SJSA1 (cell line): ENCODE data around the gene GNAL. TPM values are rescaled to one million over a fixed set of nuclear protein-coding genes. Genes with fewer than 3 reads are reported as not detected.

Source experiments
- DNase-seq, 2 experiments: peaks; one replicate each; pipeline ENCODE4 v3.0.0-alpha.2; 2015 to 2020; ENCODE audit warnings: low spot score in 2 of 2, low read depth in 1 of 2
- H3K27ac ChIP-seq: fragments of 250-450 bp; sonication (Bioruptor Pico); 2 replicates; pipeline ENCODE4 v1.5.1; 2020; ENCODE audit warnings: mild to moderate bottlenecking, moderate library complexity
- H3K27me3 ChIP-seq: fragments of 250-450 bp; sonication (Bioruptor Pico); replicated peaks from 2 replicates; pipeline ENCODE4 v1.5.1; 2020; ENCODE audit warnings: mild to moderate bottlenecking, moderate library complexity
- H3K36me3 ChIP-seq: fragments of 250-450 bp; sonication (Bioruptor Pico); 2 replicates; pipeline ENCODE4 v1.5.1; 2020; ENCODE audit warnings: mild to moderate bottlenecking
- H3K4me1 ChIP-seq: fragments of 250-450 bp; sonication (Bioruptor Pico); replicated peaks from 2 replicates; pipeline ENCODE4 v1.6.1; 2021; ENCODE audit warnings: mild to moderate bottlenecking
- H3K4me3 ChIP-seq: fragments of 250-450 bp; sonication (Bioruptor Pico); 2 replicates; pipeline ENCODE4 v1.5.1; 2020; ENCODE audit warnings: mild to moderate bottlenecking
- H3K9me3 ChIP-seq: fragments of 250-450 bp; sonication (Bioruptor Pico); replicated peaks from 2 replicates; pipeline ENCODE4 v1.5.1; 2020; ENCODE audit warnings: mild to moderate bottlenecking
- total RNA-seq: library from RNA; depleted of rRNA; stranded (reverse); fragments of >200 nt; shearing (Covaris generic); gene quantifications from 2 replicates; pipeline ENCODE4 v1.2.3, GENCODE V29; 2014

GNAL gene
- total RNA-seq, 1 experiment from 2014 or later = 1.9 TPM

GRCh38 chr18:11719621-11720020, 30.6 kb downstream of the GNAL start:
- Histone ChIP-seq H3K36me3 (no peaks in the 10 kb centered on the region), H3K4me3 (no peak overlapping the region), H3K9me3 (no peaks in the 10 kb centered on the region; the same call in 1 of the 2 replicates), H3K27me3 (peaks cover 13% of the 10 kb centered on the region; the same call in 1 of the 2 replicates), H3K4me1 (no peaks in the 10 kb centered on the region), H3K27ac (no peak overlapping the region)
- no peak for DNase-seq

DNA sequence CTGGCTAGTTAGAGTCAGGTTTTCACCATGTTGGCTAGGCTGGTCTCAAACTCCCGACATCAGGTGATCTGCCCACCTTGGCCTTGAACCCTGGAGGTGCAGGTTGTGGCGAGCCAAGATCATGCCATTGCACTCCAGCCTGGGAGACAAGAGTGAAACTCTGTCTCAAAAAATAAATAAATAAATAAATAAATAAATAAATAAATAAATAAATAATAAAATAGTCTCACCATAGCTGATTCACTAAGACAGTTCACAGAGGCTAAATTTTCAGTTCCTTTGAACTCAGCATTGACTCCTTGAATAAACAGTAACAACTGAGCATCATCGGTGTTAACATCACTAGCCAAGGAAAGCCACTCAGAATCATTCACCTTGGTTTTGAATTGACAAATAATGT, 32.7 kb downstream of the GNAL start:
- Histone ChIP-seq H3K4me1 (no peaks in the 10 kb centered on the region), H3K9me3 (no peaks in the 10 kb centered on the region; the same call in 1 of the 2 replicates), H3K36me3 (no peaks in the 10 kb centered on the region), H3K4me3 (no peak overlapping the region), H3K27ac (no peak overlapping the region), H3K27me3 (peaks cover 13% of the 10 kb centered on the region)
- no peak for DNase-seq

- Histone ChIP-seq H3K27ac (no peak overlapping the region), H3K27me3 (peaks cover 26% of the 10 kb centered on the region), H3K9me3 (no peaks in the 10 kb centered on the region), H3K4me3 (no peak overlapping the region), H3K36me3 (no peaks in the 10 kb centered on the region), H3K4me1 (no peaks in the 10 kb centered on the region)
- no peak for DNase-seq
Observed at GRCh38 chr18:11724781-11725180, 35.7 kb downstream of the GNAL start.

DNA sequence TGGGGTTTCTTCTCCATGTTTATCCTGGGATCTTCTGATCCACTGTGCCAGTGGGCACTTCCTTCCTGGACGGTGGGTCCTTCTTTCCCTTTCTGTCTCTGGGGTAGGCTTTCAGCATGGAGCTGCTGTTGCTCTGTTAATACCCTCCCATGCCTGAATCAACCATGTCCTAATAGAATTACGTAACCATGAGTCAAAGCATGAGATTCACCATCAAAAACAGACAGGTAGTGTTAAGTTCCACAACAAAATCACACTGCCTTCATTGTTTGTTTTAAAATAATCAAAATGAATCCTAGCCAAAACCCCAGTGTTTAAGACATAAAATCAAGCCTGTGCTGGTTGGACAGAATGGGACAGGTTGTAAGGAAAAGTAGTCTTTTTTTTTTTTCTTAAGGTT, 37.5 kb downstream of the GNAL start:
- Histone ChIP-seq H3K27me3 (peaks cover 35% of the 10 kb centered on the region), H3K4me1 (no peaks in the 10 kb centered on the region), H3K27ac (no peak overlapping the region), H3K36me3 (no peaks in the 10 kb centered on the region), H3K4me3 (no peak overlapping the region), H3K9me3 (no peaks in the 10 kb centered on the region)
- no peak for DNase-seq

- Histone ChIP-seq H3K4me3 (no peak overlapping the region), H3K4me1 (no peaks in the 10 kb centered on the region), H3K27ac (no peak overlapping the region), H3K27me3 (peaks cover 44% of the 10 kb centered on the region), H3K9me3 (no peaks in the 10 kb centered on the region), H3K36me3 (no peaks in the 10 kb centered on the region)
- DNase-seq = no peak
Observed at GRCh38 chr18:11728249-11728648, 39.2 kb downstream of the GNAL start.

- H3K4me1 ChIP-seq = no peaks in the 10 kb centered on the region
- DNase-seq = no peak
- no peak overlapping the region for H3K27ac ChIP-seq
- H3K4me3 ChIP-seq = no peak overlapping the region
- no peaks in the 10 kb centered on the region for H3K9me3 ChIP-seq
- no peaks in the 10 kb centered on the region for H3K36me3 ChIP-seq
- H3K27me3 ChIP-seq = peaks cover 47% of the 10 kb centered on the region
Observed at GRCh38 chr18:11729556-11729955, 40.5 kb downstream of the GNAL start.

DNA sequence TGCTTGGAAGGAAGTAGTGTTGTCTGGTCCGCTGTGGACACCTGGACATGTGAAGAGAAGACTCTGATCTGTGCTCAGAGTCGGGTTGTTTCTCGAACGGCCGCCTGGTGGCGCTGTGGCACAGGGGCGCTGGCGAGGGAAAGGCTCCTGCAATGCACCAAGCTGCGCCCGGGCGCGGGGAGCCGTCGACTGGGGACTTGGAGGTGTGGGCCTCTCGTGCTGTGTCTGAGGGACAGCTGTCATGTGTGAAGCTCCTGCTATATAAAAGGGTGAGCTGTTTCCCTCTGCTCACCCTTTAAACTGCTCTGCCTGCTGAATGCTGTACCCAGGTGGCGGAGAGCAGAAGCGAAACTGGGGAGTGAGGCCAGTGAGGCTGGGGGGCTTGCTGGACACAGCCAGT, 44.0 kb downstream of the GNAL start:
- no peak overlapping the region for H3K27ac ChIP-seq
- no peak overlapping the region for H3K4me3 ChIP-seq
- H3K36me3 ChIP-seq = no peaks in the 10 kb centered on the region
- H3K4me1 ChIP-seq = no peaks in the 10 kb centered on the region
- no peaks in the 10 kb centered on the region for H3K9me3 ChIP-seq
- H3K27me3 ChIP-seq = peaks cover 46% of the 10 kb centered on the region
- peak; percentile 54 to 67 for DNase-seq

DNA sequence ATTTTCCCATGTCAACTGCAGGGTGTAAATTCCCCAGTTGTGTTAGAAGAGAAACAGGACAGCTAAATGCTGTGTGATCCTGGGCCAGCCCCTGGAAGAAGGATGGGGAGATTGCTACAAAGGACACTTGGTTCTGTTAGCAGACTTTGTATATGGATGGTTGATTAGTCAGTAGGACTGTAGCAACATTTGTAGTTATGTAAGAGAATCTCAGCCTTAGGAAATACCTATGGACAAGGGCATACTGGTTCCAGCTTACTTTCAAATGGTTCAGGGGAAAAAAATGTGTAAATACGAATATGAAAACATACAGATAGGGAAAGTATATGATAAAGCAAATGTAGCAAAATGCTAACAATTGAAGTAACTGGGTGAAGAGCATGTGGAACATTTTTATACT, 47.6 kb downstream of the GNAL start:
- no peak overlapping the region for H3K4me3 ChIP-seq
- no peaks in the 10 kb centered on the region for H3K36me3 ChIP-seq
- H3K4me1 ChIP-seq = no peaks in the 10 kb centered on the region
- no peak for DNase-seq
- H3K9me3 ChIP-seq = no peaks in the 10 kb centered on the region
- peaks cover 31% of the 10 kb centered on the region for H3K27me3 ChIP-seq
- no peak overlapping the region for H3K27ac ChIP-seq

DNA sequence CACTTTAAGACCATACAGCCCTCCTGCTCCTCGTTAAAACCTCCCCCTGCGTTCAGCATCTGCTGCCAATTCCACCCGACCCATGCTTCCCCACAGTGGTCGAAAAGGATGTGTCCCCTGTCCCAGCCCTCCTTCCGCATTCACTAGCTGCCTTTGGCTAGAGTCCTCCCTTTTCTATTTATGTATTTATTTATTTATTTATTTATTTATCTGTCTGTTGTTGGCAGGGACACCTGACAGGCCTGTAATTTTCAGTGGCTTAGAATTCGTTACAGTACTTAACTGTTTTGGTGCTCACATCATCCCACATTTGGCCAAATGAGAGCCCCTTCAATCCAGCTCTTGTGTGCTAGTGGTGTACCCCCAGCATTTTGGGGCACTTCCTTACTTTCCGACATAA, 50.8 kb downstream of the GNAL start:
- Histone ChIP-seq H3K27ac (no peak overlapping the region), H3K27me3 (peaks cover 45% of the 10 kb centered on the region), H3K4me1 (no peaks in the 10 kb centered on the region), H3K9me3 (no peaks in the 10 kb centered on the region), H3K36me3 (no peaks in the 10 kb centered on the region), H3K4me3 (no peak overlapping the region)
- DNase-seq = no peak

GRCh38 chr18:11740461-11740860, 51.4 kb downstream of the GNAL start:
- Histone ChIP-seq H3K9me3 (no peaks in the 10 kb centered on the region), H3K4me1 (no peaks in the 10 kb centered on the region), H3K27ac (no peak overlapping the region), H3K27me3 (peaks cover 49% of the 10 kb centered on the region), H3K4me3 (no peak overlapping the region), H3K36me3 (no peaks in the 10 kb centered on the region)
- no peak for DNase-seq

GRCh38 chr18:11741505-11742145, 52.6 kb downstream of the GNAL start:
- no peak overlapping the region for H3K4me3 ChIP-seq
- H3K9me3 ChIP-seq = no peaks in the 10 kb centered on the region
- H3K36me3 ChIP-seq = no peaks in the 10 kb centered on the region
- no peak for DNase-seq
- no peaks in the 10 kb centered on the region for H3K4me1 ChIP-seq
- H3K27ac ChIP-seq = no peak overlapping the region
- H3K27me3 ChIP-seq = peaks cover 52% of the 10 kb centered on the region

GRCh38 chr18:11745521-11745920, 56.5 kb downstream of the GNAL start:
- no peak overlapping the region for H3K4me3 ChIP-seq
- DNase-seq = no peak
- H3K9me3 ChIP-seq = no peaks in the 10 kb centered on the region
- H3K4me1 ChIP-seq = no peaks in the 10 kb centered on the region
- H3K27me3 ChIP-seq = peaks cover 63% of the 10 kb centered on the region
- H3K27ac ChIP-seq = no peak overlapping the region
- no peaks in the 10 kb centered on the region for H3K36me3 ChIP-seq

DNA sequence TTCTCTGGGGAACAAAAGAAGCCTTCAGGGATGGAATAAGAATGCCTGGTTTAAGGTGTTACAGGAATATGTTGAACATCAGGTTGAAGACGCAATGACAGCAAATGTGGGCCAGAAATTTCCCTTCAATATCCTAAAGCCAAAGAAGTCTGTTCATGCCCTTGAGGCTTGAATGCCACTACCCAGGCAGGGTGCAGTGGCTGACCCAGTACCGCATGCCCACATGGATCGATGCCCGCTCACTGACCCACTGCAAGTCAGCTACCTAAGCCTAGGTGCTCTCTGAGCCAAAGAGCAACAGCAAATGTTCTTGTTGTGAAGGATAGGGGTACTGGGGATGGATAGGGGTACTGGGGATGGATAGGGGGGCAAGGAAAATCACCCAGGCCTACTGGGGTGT, 58.2 kb downstream of the GNAL start:
- no peak for DNase-seq
- H3K9me3 ChIP-seq = 0 out of 2 replicates have a peak, but pooled peaks cover 2% of the 10 kb centered on the region
- peaks cover 63% of the 10 kb centered on the region for H3K27me3 ChIP-seq
- no peak overlapping the region for H3K4me3 ChIP-seq
- no peaks in the 10 kb centered on the region for H3K36me3 ChIP-seq
- H3K4me1 ChIP-seq = peaks cover 9% of the 10 kb centered on the region
- H3K27ac ChIP-seq = no peak overlapping the region

DNA sequence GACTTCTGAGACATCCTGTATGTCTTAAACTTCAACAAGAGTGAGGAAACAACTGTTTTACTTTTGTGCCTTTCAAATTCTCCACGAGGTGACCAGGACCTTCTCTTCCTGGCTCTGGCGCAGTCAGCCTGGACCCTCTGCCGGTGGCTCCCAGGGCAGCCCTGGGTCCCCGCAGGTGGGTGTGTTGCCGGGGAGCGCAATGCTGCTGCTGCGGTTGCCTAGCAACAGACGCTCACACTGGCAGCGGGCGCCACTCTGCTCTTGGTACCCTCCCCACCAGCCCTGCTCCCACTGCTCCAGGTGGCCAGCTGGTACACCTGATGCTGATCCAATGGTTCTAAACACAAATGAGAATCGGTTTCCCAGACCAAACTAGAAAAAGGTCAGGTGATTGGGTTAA, 58.7 kb downstream of the GNAL start:
- Histone ChIP-seq H3K36me3 (no peaks in the 10 kb centered on the region), H3K4me3 (no peak overlapping the region), H3K9me3 (0 out of 2 replicates have a peak, but pooled peaks cover 2% of the 10 kb centered on the region), H3K4me1 (peaks cover 13% of the 10 kb centered on the region), H3K27me3 (peaks cover 65% of the 10 kb centered on the region), H3K27ac (no peak overlapping the region)
- DNase-seq = no peak

GRCh38 chr18:11749305-11749704, 60.2 kb downstream of the GNAL start:
- Histone ChIP-seq H3K36me3 (no peaks in the 10 kb centered on the region), H3K4me3 (no peak overlapping the region), H3K27me3 (peaks cover 52% of the 10 kb centered on the region), H3K9me3 (0 out of 2 replicates have a peak, but pooled peaks cover 2% of the 10 kb centered on the region), H3K4me1 (peaks cover 13% of the 10 kb centered on the region), H3K27ac (no peak overlapping the region)
- no peak for DNase-seq
